GM12892 (cell line): ENCODE results near the gene SNAI3.

ENCODE experiments used
- POLR2A ChIP-seq: IDR thresholded peaks from 2 replicates; pipeline ENCODE4 v1.6.1; 2011; ENCODE audit warnings: low read depth, low read length, control low read depth
- POLR2AphosphoS5 ChIP-seq: IDR thresholded peaks from 2 replicates; pipeline ENCODE4 v1.6.1; 2011; ENCODE audit warnings: low read depth, low read length, control low read depth
- TAF1 ChIP-seq: IDR thresholded peaks from 2 replicates; pipeline ENCODE4 v1.6.1; 2011; ENCODE audit warnings: low read depth, mild to moderate bottlenecking, control low read depth, low read length, borderline replicate concordance

GRCh38 chr16:88662222-88662842, 24.0 kb downstream of the SNAI3 start:
- TF ChIP-seq POLR2AphosphoS5 (no peak), TAF1 (no peak), POLR2A (no peak)
